K562 (cell line): ENCODE results near the gene DHDDS. TPM values are rescaled to one million over a fixed set of nuclear protein-coding genes. Genes with fewer than 3 reads are reported as not detected.

Experiments
- ATAC-seq: fragments of 200-7000 bp; cut with Tn5 transposase; 3 replicates; pipeline ENCODE4 v1.9.1; 2020; ENCODE audit warnings: moderate library complexity
- BruUV-seq: library from RNA; stranded (reverse); fragments of 400-500 nt; replicated peaks from 2 replicates; lab custom pipeline; 2021; lab: Mats Ljungman, UMichigan
- CTCF ChIA-PET: fragments of 300-600 bp; formaldehyde crosslinking; extraction: SDS; loops from one replicate; lab custom pipeline; 2021; ENCODE audit warnings: low intra/inter-chr PET ratio; lab: Yijun Ruan, JAX
- POLR2A ChIA-PET: fragments of 300-600, 350-650 bp; sonication (Branson Sonifier 250); formaldehyde crosslinking; extraction: SDS; loops from one replicate; lab custom pipeline; 2021; ENCODE audit warnings: antibody characterized with exemption, inconsistent platforms; lab: Yijun Ruan, JAX
- DNase-seq, 4 experiments: peaks; one replicate each; pipeline versions ENCODE4 v3.0.0 to v3.0.0-alpha.2; 2011 to 2018; ENCODE audit warnings: low spot score in 3 of 4, mixed read lengths in 3 of 4; ENCODE audit errors: extremely low read depth in 1 of 4
- FAIRE-seq: peaks from 2 replicates; lab custom pipeline; 2011; peaks lifted over from hg19 to GRCh38; lab: Jason Lieb, UNC
- H2AFZ ChIP-seq: 2 replicates; pipeline ENCODE4 v1.6.0; 2011; ENCODE audit warnings: low read depth, low read length, control low read depth, inconsistent platforms
- H3K27ac ChIP-seq: fragments of 200-600 bp; 3 replicates; pipeline ENCODE4 v1.8.0; 2011; ENCODE audit warnings: low read depth, mild to moderate bottlenecking, control low read depth, inconsistent platforms, low read length, moderate library complexity, mixed read lengths; ENCODE audit errors: extremely low read depth
- H3K27me3 ChIP-seq, 2 experiments: fragments of 300-600 bp in 1 of 2; 2 replicates in 1 of 2; 3 replicates in 1 of 2; pipeline versions ENCODE4 v1.6.0 to v1.8.0; 2011; ENCODE audit warnings: inconsistent platforms in 2 of 2, low read length in 2 of 2, mild to moderate bottlenecking in 1 of 2, mixed read lengths in 1 of 2, moderate library complexity in 1 of 2; ENCODE audit not compliant: control insufficient read depth in 2 of 2, insufficient read depth in 2 of 2
- H3K36me3 ChIP-seq: fragments of 300-600 bp; 3 replicates; pipeline ENCODE4 v1.8.0; 2011; ENCODE audit warnings: mild to moderate bottlenecking, low read length, inconsistent platforms; ENCODE audit not compliant: control insufficient read depth, insufficient read depth
- H3K4me1 ChIP-seq, 2 experiments: fragments of 200-600 bp in 1 of 2; replicated peaks in 1 of 2; 2 replicates in 1 of 2; 3 replicates in 1 of 2; pipeline versions ENCODE4 v1.5.1 to v1.8.0; 2011; ENCODE audit warnings: inconsistent platforms in 2 of 2, low read length in 2 of 2, mild to moderate bottlenecking in 1 of 2, mixed read lengths in 1 of 2, moderate library complexity in 1 of 2; ENCODE audit not compliant: control insufficient read depth in 2 of 2, insufficient read depth in 2 of 2
- H3K4me2 ChIP-seq: 2 replicates; pipeline ENCODE4 v1.6.1; 2011; ENCODE audit warnings: low read length, control low read depth, inconsistent platforms, mixed read lengths; ENCODE audit not compliant: insufficient read depth
- H3K4me3 ChIP-seq: fragments of 200-600 bp; sonication (generic), shearing (Covaris generic); 2 replicates; pipeline ENCODE4 v1.5.1; 2016; ENCODE audit warnings: control low read depth, inconsistent platforms
- H3K79me2 ChIP-seq: fragments of 200-600 bp; 3 replicates; pipeline ENCODE4 v1.8.0; 2011; ENCODE audit warnings: low read length, inconsistent platforms; ENCODE audit not compliant: control insufficient read depth, insufficient read depth
- H3K9ac ChIP-seq, 2 experiments: 2 replicates each; pipeline versions ENCODE4 v1.6.0 to v1.6.1; 2011; ENCODE audit warnings: low read depth in 2 of 2, low read length in 2 of 2, control low read depth in 1 of 2, inconsistent platforms in 1 of 2, mild to moderate bottlenecking in 1 of 2, mixed read lengths in 1 of 2; ENCODE audit not compliant: insufficient read depth in 1 of 2
- H3K9me1 ChIP-seq: one replicate; pipeline ENCODE4 v1.6.0; 2011; ENCODE audit warnings: inconsistent platforms, mild to moderate bottlenecking, low read length, moderate library complexity; ENCODE audit not compliant: control insufficient read depth, insufficient read depth
- H3K9me3 ChIP-seq: replicated peaks from 2 replicates; pipeline ENCODE4 v1.5.1; 2011; ENCODE audit warnings: low read depth, low read length, inconsistent platforms; ENCODE audit not compliant: control insufficient read depth, insufficient read depth
- H4K20me1 ChIP-seq: replicated peaks from 2 replicates; pipeline ENCODE4 v1.6.1; 2011; ENCODE audit warnings: low read length, inconsistent platforms, mixed read lengths; ENCODE audit not compliant: control insufficient read depth, insufficient read depth
- BRF1 ChIP-seq: IDR thresholded peaks from 3 replicates; pipeline ENCODE4 v1.6.1; 2011; ENCODE audit warnings: borderline replicate concordance, mild to moderate bottlenecking; ENCODE audit not compliant: insufficient read length; ENCODE audit errors: extremely low read depth
- EHMT2 ChIP-seq: fragments of 450-650 bp; IDR thresholded peaks from 2 replicates; pipeline ENCODE4 v1.6.1; 2018; ENCODE audit warnings: antibody characterized with exemption
- ZNF830 ChIP-seq: fragments of 250-450 bp; sonication (Bioruptor Pico); IDR thresholded peaks from 2 replicates; pipeline ENCODE4 v1.5.0; 2021; ENCODE audit warnings: mild to moderate bottlenecking
- WGBS: fragments of 100-300 bp; shearing (Covaris generic); methylation state at CpG from one replicate; pipeline ENCODE4 v1.1.6; 2016; ENCODE audit warnings: low coverage, mixed read lengths; ENCODE audit not compliant: insufficient coverage; ENCODE audit errors: missing lambda C conversion rate; 5-methylcytosine and 5-hydroxymethylcytosine counted together
- in situ Hi-C: fragments of 300-500 bp; cut with MboI; formaldehyde crosslinking; loops from 4 replicates; pipeline ENCODE4 v1.15.0; 2018; ENCODE audit warnings: inconsistent platforms, mixed read lengths
- intact Hi-C: fragments of 100-400 bp; cut with micrococcal nuclease; formaldehyde crosslinking; loops from 2 replicates; pipeline ENCODE4 v1.14.2; 2022
- polyA plus RNA-seq, 8 experiments: library from polyadenylated mRNA; depleted of rRNA in 4 of 8; stranded (reverse) in 5 of 8; unstranded in 3 of 8; fragments of >200 nt; fragmentation: Nextera tagmentation in 2 of 8; fragmentation: Illumina TruSeq in 1 of 8; extraction: Ambion mirVana in 2 of 8; extraction: Trizol in 1 of 8; gene quantifications; 2 replicates each; pipeline versions ENCODE4 v1.2.1 to v1.2.3, GENCODE V29; 2011 to 2014; ENCODE audit warnings: inconsistent platforms in 1 of 8, missing spikeins in 1 of 8
- total RNA-seq, 7 experiments: library from RNA; depleted of rRNA in 6 of 7; stranded (reverse); fragments of >200 nt in 6 of 7; fragmentation: Illumina TruSeq in 2 of 7; extraction: Trizol in 2 of 7; gene quantifications; 2 replicates each; pipeline versions ENCODE4 v1.2.1 to v1.2.3, GENCODE V29; 2011 to 2021; ENCODE audit warnings: low replicate concordance in 1 of 7
- TF ChIP-seq, protein P1 (sequence below): IDR thresholded peaks from 3 replicates; pipeline ENCODE4 v1.6.1; 2011; ENCODE audit warnings: borderline replicate concordance, mild to moderate bottlenecking, moderate library complexity; ENCODE audit not compliant: insufficient read length; ENCODE audit errors: extremely low read depth
- TF ChIP-seq, protein P2 (sequence below): fragments of 250-450 bp; sonication (Bioruptor Pico); IDR thresholded peaks from 2 replicates; pipeline ENCODE4 v1.5.0; 2021; ENCODE audit warnings: mild to moderate bottlenecking, borderline replicate concordance
- TF ChIP-seq, protein P3 (sequence below), 2 experiments: IDR thresholded peaks; 2 replicates each; pipeline ENCODE4 v1.6.1; 2012; ENCODE audit warnings: improper control_type of control experiment in 2 of 2, low read depth in 2 of 2, low read length in 2 of 2, borderline replicate concordance in 1 of 2

DHDDS gene
- total and polyA plus RNA-seq, 9 of the 15 experiments (the other 6 are each of a cell fraction or from before 2014, with no cell fraction given): 33.3 to 55.0 (median 44.3) TPM

DNA sequence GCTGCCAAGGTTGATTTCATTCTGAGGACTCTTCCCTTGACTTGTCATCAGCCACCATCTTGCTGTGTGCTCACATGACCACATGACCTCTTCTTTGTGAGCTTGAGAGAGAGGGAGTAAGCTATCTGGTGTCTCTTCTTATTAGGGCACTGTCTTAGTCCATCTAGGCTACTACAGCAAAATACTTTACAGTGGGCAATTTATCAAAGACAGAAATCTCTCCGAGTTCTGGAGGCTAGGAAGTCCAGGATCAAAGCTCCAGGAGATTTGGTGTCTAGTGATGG is 85.6 kb downstream of the DHDDS start (continued):
- TF ChIP-seq BRF1 (no peak), EHMT2 (0 out of 2 replicates have a peak, but pooled peaks have one; percentile 55), ZNF830 (no peak)
- TF ChIP-seq, protein P1, sequence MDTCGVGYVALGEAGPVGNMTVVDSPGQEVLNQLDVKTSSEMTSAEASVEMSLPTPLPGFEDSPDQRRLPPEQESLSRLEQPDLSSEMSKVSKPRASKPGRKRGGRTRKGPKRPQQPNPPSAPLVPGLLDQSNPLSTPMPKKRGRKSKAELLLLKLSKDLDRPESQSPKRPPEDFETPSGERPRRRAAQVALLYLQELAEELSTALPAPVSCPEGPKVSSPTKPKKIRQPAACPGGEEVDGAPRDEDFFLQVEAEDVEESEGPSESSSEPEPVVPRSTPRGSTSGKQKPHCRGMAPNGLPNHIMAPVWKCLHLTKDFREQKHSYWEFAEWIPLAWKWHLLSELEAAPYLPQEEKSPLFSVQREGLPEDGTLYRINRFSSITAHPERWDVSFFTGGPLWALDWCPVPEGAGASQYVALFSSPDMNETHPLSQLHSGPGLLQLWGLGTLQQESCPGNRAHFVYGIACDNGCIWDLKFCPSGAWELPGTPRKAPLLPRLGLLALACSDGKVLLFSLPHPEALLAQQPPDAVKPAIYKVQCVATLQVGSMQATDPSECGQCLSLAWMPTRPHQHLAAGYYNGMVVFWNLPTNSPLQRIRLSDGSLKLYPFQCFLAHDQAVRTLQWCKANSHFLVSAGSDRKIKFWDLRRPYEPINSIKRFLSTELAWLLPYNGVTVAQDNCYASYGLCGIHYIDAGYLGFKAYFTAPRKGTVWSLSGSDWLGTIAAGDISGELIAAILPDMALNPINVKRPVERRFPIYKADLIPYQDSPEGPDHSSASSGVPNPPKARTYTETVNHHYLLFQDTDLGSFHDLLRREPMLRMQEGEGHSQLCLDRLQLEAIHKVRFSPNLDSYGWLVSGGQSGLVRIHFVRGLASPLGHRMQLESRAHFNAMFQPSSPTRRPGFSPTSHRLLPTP: no peak
- TF ChIP-seq, protein P2, sequence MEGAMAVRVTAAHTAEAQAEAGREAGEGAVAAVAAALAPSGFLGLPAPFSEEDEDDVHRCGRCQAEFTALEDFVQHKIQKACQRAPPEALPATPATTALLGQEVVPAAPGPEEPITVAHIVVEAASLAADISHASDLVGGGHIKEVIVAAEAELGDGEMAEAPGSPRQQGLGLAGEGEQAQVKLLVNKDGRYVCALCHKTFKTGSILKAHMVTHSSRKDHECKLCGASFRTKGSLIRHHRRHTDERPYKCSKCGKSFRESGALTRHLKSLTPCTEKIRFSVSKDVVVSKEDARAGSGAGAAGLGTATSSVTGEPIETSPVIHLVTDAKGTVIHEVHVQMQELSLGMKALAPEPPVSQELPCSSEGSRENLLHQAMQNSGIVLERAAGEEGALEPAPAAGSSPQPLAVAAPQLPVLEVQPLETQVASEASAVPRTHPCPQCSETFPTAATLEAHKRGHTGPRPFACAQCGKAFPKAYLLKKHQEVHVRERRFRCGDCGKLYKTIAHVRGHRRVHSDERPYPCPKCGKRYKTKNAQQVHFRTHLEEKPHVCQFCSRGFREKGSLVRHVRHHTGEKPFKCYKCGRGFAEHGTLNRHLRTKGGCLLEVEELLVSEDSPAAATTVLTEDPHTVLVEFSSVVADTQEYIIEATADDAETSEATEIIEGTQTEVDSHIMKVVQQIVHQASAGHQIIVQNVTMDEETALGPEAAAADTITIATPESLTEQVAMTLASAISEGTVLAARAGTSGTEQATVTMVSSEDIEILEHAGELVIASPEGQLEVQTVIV: no peak

DNA sequence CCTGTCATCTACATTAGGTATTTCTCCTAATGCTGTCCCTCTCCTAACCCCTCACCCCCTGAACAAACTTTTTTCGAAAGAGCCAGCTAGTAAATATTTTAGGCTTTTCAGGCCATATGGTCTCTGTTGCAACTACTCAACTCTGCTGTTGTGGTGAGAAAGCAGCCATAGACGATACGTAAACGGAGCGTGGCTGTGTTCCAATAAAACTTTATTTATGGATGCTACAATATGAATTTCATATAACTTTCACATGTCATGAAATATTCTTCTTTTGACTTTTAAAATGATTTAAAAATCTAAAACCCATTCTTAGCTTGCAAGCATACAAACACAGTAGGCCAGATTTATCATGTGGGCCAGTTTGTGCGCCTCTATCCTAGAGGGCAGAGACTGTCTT is 86.2 kb downstream of the DHDDS start:
- no TSS peak for BruUV-seq
- DNase-seq: no peak
- Histone ChIP-seq H3K36me3 (no peaks in the 10 kb centered on the region), H3K79me2 (no peaks in the 10 kb centered on the region), H3K9me3 (no peaks in the 10 kb centered on the region), H3K27me3 (no peaks in the 10 kb centered on the region), H3K9me1 (no peaks in the 10 kb centered on the region), H3K4me3 (no peak overlapping the region), H3K4me1 (peaks cover 4 to 5% of the 10 kb centered on the region in 2 experiments; a peak in 3 of 5 replicates), H2AFZ (no peak overlapping the region), H4K20me1 (no peaks in the 10 kb centered on the region), H3K9ac (no peak overlapping the region), H3K27ac (no peak overlapping the region), H3K4me2 (no peak overlapping the region)
- no peak for FAIRE-seq
- CTCF ChIA-PET: no interaction called here
- intact Hi-C loops (no loop called here), in situ Hi-C loops (no loop called here)
- ATAC-seq: no peak
- 87% methylated on average over 6 of the region's 6 CpGs for WGBS
- POLR2A ChIA-PET: interaction anchor here (0.6 to 7.2 kb wide), 6 partner anchors 9 to 45 kb away, joined by 3 to 60 read pairs (median 6); partner anchors contain the start of gene RPS6KA1
- TF ChIP-seq, protein P3, sequence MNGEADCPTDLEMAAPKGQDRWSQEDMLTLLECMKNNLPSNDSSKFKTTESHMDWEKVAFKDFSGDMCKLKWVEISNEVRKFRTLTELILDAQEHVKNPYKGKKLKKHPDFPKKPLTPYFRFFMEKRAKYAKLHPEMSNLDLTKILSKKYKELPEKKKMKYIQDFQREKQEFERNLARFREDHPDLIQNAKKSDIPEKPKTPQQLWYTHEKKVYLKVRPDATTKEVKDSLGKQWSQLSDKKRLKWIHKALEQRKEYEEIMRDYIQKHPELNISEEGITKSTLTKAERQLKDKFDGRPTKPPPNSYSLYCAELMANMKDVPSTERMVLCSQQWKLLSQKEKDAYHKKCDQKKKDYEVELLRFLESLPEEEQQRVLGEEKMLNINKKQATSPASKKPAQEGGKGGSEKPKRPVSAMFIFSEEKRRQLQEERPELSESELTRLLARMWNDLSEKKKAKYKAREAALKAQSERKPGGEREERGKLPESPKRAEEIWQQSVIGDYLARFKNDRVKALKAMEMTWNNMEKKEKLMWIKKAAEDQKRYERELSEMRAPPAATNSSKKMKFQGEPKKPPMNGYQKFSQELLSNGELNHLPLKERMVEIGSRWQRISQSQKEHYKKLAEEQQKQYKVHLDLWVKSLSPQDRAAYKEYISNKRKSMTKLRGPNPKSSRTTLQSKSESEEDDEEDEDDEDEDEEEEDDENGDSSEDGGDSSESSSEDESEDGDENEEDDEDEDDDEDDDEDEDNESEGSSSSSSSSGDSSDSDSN (IDR thresholded peaks at IDR 0.05; ENCODE audit: borderline replicate concordance in 1 of 2, low read depth in 2 of 2, low read length in 2 of 2): no peak
